IMR-90 (cell line): ENCODE results near the gene TEX38. TPM values are rescaled to one million over a fixed set of nuclear protein-coding genes. Genes with fewer than 3 reads are reported as not detected.

Source experiments
- ATAC-seq: fragments of 200-7000 bp; cut with Tn5 transposase; 2 replicates; pipeline ENCODE4 v1.9.1; 2020; ENCODE audit warnings: low read depth, mild to moderate bottlenecking, moderate library complexity
- BruUV-seq: library from RNA; stranded (reverse); fragments of 400-500 nt; replicated peaks from 2 replicates; lab custom pipeline; 2021; lab: Mats Ljungman, UMichigan
- CTCF ChIA-PET: fragments of 300-600 bp; formaldehyde crosslinking; extraction: SDS; loops from one replicate; lab custom pipeline; 2021; ENCODE audit warnings: antibody characterized with exemption; lab: Yijun Ruan, JAX
- POLR2A ChIA-PET: fragments of 300-600 bp; sonication (Branson Sonifier 250); formaldehyde crosslinking; loops from one replicate; lab custom pipeline; 2022; ENCODE audit warnings: antibody characterized with exemption; ENCODE audit not compliant: unreplicated experiment; lab: Charles Lee
- DNase-seq: peaks from one replicate; pipeline ENCODE4 v3.0.0; 2013
- H2AFZ ChIP-seq: replicated peaks from 2 replicates; pipeline ENCODE3; 2013; ENCODE audit warnings: low read length, mild to moderate bottlenecking; ENCODE audit not compliant: poor library complexity
- H2AK5ac ChIP-seq: 2 replicates; pipeline ENCODE4 v1.6.1; 2013; ENCODE audit warnings: low read depth, low read length, inconsistent platforms
- H2AK9ac ChIP-seq: replicated peaks from 2 replicates; pipeline ENCODE3; 2013; ENCODE audit warnings: mild to moderate bottlenecking, low read depth, low read length, moderate library complexity; ENCODE audit not compliant: poor library complexity
- H2BK120ac ChIP-seq: 2 replicates; pipeline ENCODE4 v1.6.1; 2013; ENCODE audit warnings: low read depth, low read length, inconsistent platforms
- H2BK15ac ChIP-seq: 3 replicates; pipeline ENCODE4 v1.6.1; 2013; ENCODE audit warnings: low read depth, low read length, inconsistent platforms
- H2BK20ac ChIP-seq: 2 replicates; pipeline ENCODE4 v1.6.1; 2013; ENCODE audit warnings: low read depth, mild to moderate bottlenecking, inconsistent platforms, low read length, moderate library complexity
- H2BK5ac ChIP-seq: 2 replicates; pipeline ENCODE4 v1.6.1; 2013; ENCODE audit warnings: mild to moderate bottlenecking, low read depth, low read length, inconsistent platforms; ENCODE audit not compliant: poor library complexity, severe bottlenecking
- H3K14ac ChIP-seq: replicated peaks from 2 replicates; pipeline ENCODE4 v1.6.1; 2013; ENCODE audit warnings: low read depth, low read length, inconsistent platforms
- H3K18ac ChIP-seq: 2 replicates; pipeline ENCODE4 v1.6.1; 2013; ENCODE audit warnings: low read depth, low read length, control low read depth
- H3K23ac ChIP-seq: 2 replicates; pipeline ENCODE4 v1.6.1; 2013; ENCODE audit warnings: low read depth, low read length, inconsistent platforms
- H3K27ac ChIP-seq: 2 replicates; pipeline ENCODE4 v1.5.1; 2013; ENCODE audit warnings: mild to moderate bottlenecking, control low read depth, low read length; ENCODE audit not compliant: insufficient read depth
- H3K27me3 ChIP-seq: 2 replicates; pipeline ENCODE4 v1.6.1; 2013; ENCODE audit warnings: low read length; ENCODE audit not compliant: control insufficient read depth, insufficient read depth
- H3K36me3 ChIP-seq: 2 replicates; pipeline ENCODE4 v1.6.1; 2013; ENCODE audit warnings: low read length, mixed read lengths; ENCODE audit not compliant: control insufficient read depth, insufficient read depth
- H3K4ac ChIP-seq: 2 replicates; pipeline ENCODE4 v1.6.1; 2013; ENCODE audit warnings: low read depth, low read length, inconsistent platforms
- H3K4me1 ChIP-seq: 2 replicates; pipeline ENCODE4 v1.6.1; 2013; ENCODE audit warnings: low read length, mixed read lengths; ENCODE audit not compliant: control insufficient read depth, insufficient read depth
- H3K4me2 ChIP-seq: 2 replicates; pipeline ENCODE4 v1.6.1; 2013; ENCODE audit warnings: low read depth, mild to moderate bottlenecking, control low read depth, low read length, moderate library complexity
- H3K4me3 ChIP-seq: 2 replicates; pipeline ENCODE4 v1.5.1; 2013; ENCODE audit warnings: low read depth, mild to moderate bottlenecking, control low read depth, low read length, moderate library complexity; ENCODE audit not compliant: insufficient read depth
- H3K56ac ChIP-seq: 2 replicates; pipeline ENCODE4 v1.6.1; 2013; ENCODE audit warnings: low read length, inconsistent platforms; ENCODE audit not compliant: insufficient read depth; ENCODE audit errors: extremely low read depth
- H3K79me1 ChIP-seq, 2 experiments: 2 replicates each; pipeline ENCODE4 v1.6.1; 2013; ENCODE audit warnings: low read length in 2 of 2, inconsistent platforms in 1 of 2, low read depth in 1 of 2
- H3K9ac ChIP-seq: 2 replicates; pipeline ENCODE4 v1.6.1; 2013; ENCODE audit warnings: low read depth, low read length, control low read depth
- H3K9me1 ChIP-seq: 2 replicates; pipeline ENCODE4 v1.6.1; 2013; ENCODE audit warnings: low read length, inconsistent platforms; ENCODE audit not compliant: insufficient read depth
- H3K9me3 ChIP-seq: 2 replicates; pipeline ENCODE4 v1.6.1; 2013; ENCODE audit warnings: low read length; ENCODE audit not compliant: control insufficient read depth, insufficient read depth
- H4K20me1 ChIP-seq: 2 replicates; pipeline ENCODE4 v1.6.1; 2013; ENCODE audit warnings: low read length, inconsistent platforms; ENCODE audit not compliant: insufficient read depth
- H4K5ac ChIP-seq: 2 replicates; pipeline ENCODE4 v1.6.1; 2013; ENCODE audit warnings: mild to moderate bottlenecking, low read depth, low read length, control low read depth
- H4K8ac ChIP-seq, 2 experiments: 2 replicates each; pipeline ENCODE4 v1.6.1; 2013; ENCODE audit warnings: low read depth in 2 of 2, low read length in 2 of 2, control low read depth in 1 of 2, inconsistent platforms in 1 of 2
- H4K91ac ChIP-seq: 2 replicates; pipeline ENCODE4 v1.6.1; 2013; ENCODE audit warnings: low read depth, low read length, inconsistent platforms; ENCODE audit not compliant: insufficient read depth
- CEBPB ChIP-seq: IDR thresholded peaks from 2 replicates; pipeline ENCODE4 v1.6.1; 2012; ENCODE audit warnings: low read depth, low read length, improper control_type of control experiment
- WGBS, 2 experiments: methylation state at CpG; one replicate each; pipeline versions ENCODE4 v1.1.5 to v1.1.7; 2013; ENCODE audit warnings: missing lambda C conversion rate in 2 of 2; ENCODE audit not compliant: insufficient read length in 1 of 2; ENCODE audit errors: extremely low coverage in 2 of 2; 5-methylcytosine and 5-hydroxymethylcytosine counted together
- dilution Hi-C: fragments of 300-500 bp; cut with HindIII; formaldehyde crosslinking; loops from one replicate; pipeline ENCODE4 v1.14.3; 2018; ENCODE audit warnings: low sequenced_read_pairs; ENCODE audit not compliant: unreplicated experiment
- in situ Hi-C: fragments of 300-500 bp; cut with MboI; formaldehyde crosslinking; loops from 3 replicates; pipeline ENCODE4 v1.14.3; 2019; ENCODE audit warnings: low sequenced_read_pairs, inconsistent platforms, mixed read lengths
- intact Hi-C: fragments of 100-400 bp; cut with micrococcal nuclease; formaldehyde crosslinking; loops from 2 replicates; pipeline ENCODE4 v1.10.0; 2022
- polyA plus RNA-seq, 3 experiments: library from polyadenylated mRNA; depleted of rRNA; stranded (reverse); fragments of >200 nt; gene quantifications; 2 replicates each; pipeline ENCODE4 v1.2.3, GENCODE V29; 2012; ENCODE audit warnings: low replicate concordance in 1 of 3
- total RNA-seq: library from RNA; depleted of rRNA; stranded (reverse); fragments of >200 nt; gene quantifications from 2 replicates; pipeline ENCODE4 v1.2.3, GENCODE V29; 2012

TEX38 gene
- total and polyA plus RNA-seq, 2 of the 4 experiments (the other 2 are of a cell fraction): not detected

GRCh38 chr1:46635205-46635604 is 36.4 kb upstream of the TEX38 start:
- Histone ChIP-seq H3K4me2 (no peak overlapping the region), H2AK5ac (no peak overlapping the region), H3K56ac (no peak overlapping the region), H4K91ac (no peak overlapping the region), H3K9me3 (no peaks in the 10 kb centered on the region), H3K4me3 (no peak overlapping the region), H3K79me1 (no peaks in the 10 kb centered on the region), H4K5ac (no peak overlapping the region), H2AK9ac (no peak overlapping the region), H2BK15ac (no peak overlapping the region), H2AFZ (no peak overlapping the region), H2BK120ac (no peak overlapping the region), H2BK20ac (no peak overlapping the region), H3K4ac (no peak overlapping the region), H2BK5ac (no peak overlapping the region), H3K9me1 (no peaks in the 10 kb centered on the region; the same call in 1 of the 2 replicates), H3K14ac (no peak overlapping the region), H3K27ac (no peak overlapping the region), H4K8ac (no peak overlapping the region), H3K27me3 (no peaks in the 10 kb centered on the region), H3K9ac (no peak overlapping the region), H3K4me1 (no peaks in the 10 kb centered on the region), H3K36me3 (peaks cover 21% of the 10 kb centered on the region), H3K18ac (no peak overlapping the region), H4K20me1 (no peaks in the 10 kb centered on the region), H3K23ac (no peak overlapping the region)
- no peak for TF ChIP-seq CEBPB
- no peak for ATAC-seq
- TSS peak; percentile 77 for BruUV-seq
- in situ Hi-C loops: no loop called here
- intact Hi-C loops: no loop called here
- CTCF ChIA-PET: no interaction called here
- 100% methylated on average over 1 of the region's 2 CpGs; no CpG with 5 or more reads in 1 of the 2 experiments for WGBS, 2 experiments
- POLR2A ChIA-PET: no interaction called here
- dilution Hi-C loops: no loop called here
- DNase-seq: no peak
